ENCODE measurements around the gene CDK1. TPM values are rescaled to one million over a fixed set of nuclear protein-coding genes. Genes with fewer than 3 reads are reported as not detected.

CDK1 gene
- total RNA-seq (ENCODE audit: unreplicated experiment), result 10.4 TPM
- long read RNA-seq, partial matches to known transcripts, result 0 of 4 reads
- long read RNA-seq, other reads (novel, unspliced or antisense), result 0 of 4 reads

GRCh38 chr10:60778214-60778970 lies at the start of gene CDK1:
Gene CDK1 (plus strand): TSS chr10:60778478. CDS start chr10:60780166, 1,688 bp downstream.
- H3K36me3 Mint-ChIP-seq (ENCODE audit: unreplicated experiment), result no peaks in the 10 kb centered on the region
- peaks cover 1% of the 10 kb centered on the region for H3K27me3 Mint-ChIP-seq (ENCODE audit: unreplicated experiment)
- H3K9me3 Mint-ChIP-seq (ENCODE audit: unreplicated experiment), result peaks cover 3% of the 10 kb centered on the region
- peak within 1 kb of the TSS; percentile 92 for H3K27ac Mint-ChIP-seq (ENCODE audit: unreplicated experiment)
- H3K4me3 Mint-ChIP-seq (ENCODE audit: unreplicated experiment), result peak within 1 kb of the TSS; percentile 96
- peak; percentile 98 for DNase-seq
- no peak for TF ChIP-seq CTCF (IDR thresholded peaks at IDR 0.05; ENCODE audit: partially characterized antibody, unreplicated experiment)
- H3K4me1 Mint-ChIP-seq (ENCODE audit: low read depth, unreplicated experiment), result peaks cover 4% of the 10 kb centered on the region

- no peak for DNase-seq
- H3K4me1 Mint-ChIP-seq (ENCODE audit: low read depth, unreplicated experiment), result no peaks in the 10 kb centered on the region
- TF ChIP-seq CTCF (IDR thresholded peaks at IDR 0.05; ENCODE audit: partially characterized antibody, unreplicated experiment), result no peak
- no peaks in the 10 kb centered on the region for H3K36me3 Mint-ChIP-seq (ENCODE audit: unreplicated experiment)
- no peak overlapping the region for H3K4me3 Mint-ChIP-seq (ENCODE audit: unreplicated experiment)
- no peak overlapping the region for H3K27ac Mint-ChIP-seq (ENCODE audit: unreplicated experiment)
- H3K9me3 Mint-ChIP-seq (ENCODE audit: unreplicated experiment), result peaks cover 2% of the 10 kb centered on the region
- H3K27me3 Mint-ChIP-seq (ENCODE audit: unreplicated experiment), result peaks cover 3% of the 10 kb centered on the region
Observed at GRCh38 chr10:60729106-60729505, 49.2 kb upstream of the CDK1 start.

- Mint-ChIP-seq H3K27me3 (ENCODE audit: unreplicated experiment) (peaks cover 3% of the 10 kb centered on the region), H3K27ac (ENCODE audit: unreplicated experiment) (no peak overlapping the region), H3K4me3 (ENCODE audit: unreplicated experiment) (no peak overlapping the region), H3K36me3 (ENCODE audit: unreplicated experiment) (no peaks in the 10 kb centered on the region), H3K9me3 (ENCODE audit: unreplicated experiment) (peaks cover 2% of the 10 kb centered on the region), H3K4me1 (ENCODE audit: low read depth, unreplicated experiment) (no peaks in the 10 kb centered on the region)
- no peak for DNase-seq
- no peak for TF ChIP-seq CTCF (IDR thresholded peaks at IDR 0.05; ENCODE audit: partially characterized antibody, unreplicated experiment)
Observed at GRCh38 chr10:60731134-60731885, 47.0 kb upstream of the CDK1 start.

GRCh38 chr10:60732198-60732806 lies 46.0 kb upstream of the CDK1 start:
- peaks cover 2% of the 10 kb centered on the region for H3K9me3 Mint-ChIP-seq (ENCODE audit: unreplicated experiment)
- H3K36me3 Mint-ChIP-seq (ENCODE audit: unreplicated experiment), result no peaks in the 10 kb centered on the region
- no peaks in the 10 kb centered on the region for H3K4me1 Mint-ChIP-seq (ENCODE audit: low read depth, unreplicated experiment)
- H3K27ac Mint-ChIP-seq (ENCODE audit: unreplicated experiment), result no peak overlapping the region
- H3K27me3 Mint-ChIP-seq (ENCODE audit: unreplicated experiment), result peaks cover 3% of the 10 kb centered on the region
- DNase-seq, result no peak
- no peak for TF ChIP-seq CTCF (IDR thresholded peaks at IDR 0.05; ENCODE audit: partially characterized antibody, unreplicated experiment)
- peak overlapping the region; percentile 84 for H3K4me3 Mint-ChIP-seq (ENCODE audit: unreplicated experiment)
